ENCODE measurements around the gene PSTPIP1.

DNA sequence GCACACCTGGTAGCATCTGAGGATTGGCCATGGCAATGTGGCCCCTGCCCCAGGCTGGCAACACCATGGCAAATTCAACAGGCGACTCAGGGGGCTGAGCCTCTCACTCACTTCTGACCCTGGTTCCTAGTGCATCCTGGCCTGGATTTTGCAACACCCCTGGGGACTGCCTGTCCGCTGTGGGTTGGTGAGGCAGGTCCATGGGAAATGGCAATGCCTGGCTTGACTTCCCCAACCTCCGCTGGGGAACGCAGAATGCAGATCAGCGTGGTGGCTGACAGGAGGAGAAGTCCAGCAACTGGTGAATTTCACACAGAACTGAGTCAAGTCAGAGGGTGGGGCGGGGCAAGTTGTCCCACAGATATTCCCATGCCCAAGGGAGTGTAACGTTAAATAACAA lies 3.9 kb upstream of the PSTPIP1 start:
- TF ChIP-seq POLR2AphosphoS5 (IDR thresholded peaks at IDR 0.05) = no peak
- TF ChIP-seq, protein P1, sequence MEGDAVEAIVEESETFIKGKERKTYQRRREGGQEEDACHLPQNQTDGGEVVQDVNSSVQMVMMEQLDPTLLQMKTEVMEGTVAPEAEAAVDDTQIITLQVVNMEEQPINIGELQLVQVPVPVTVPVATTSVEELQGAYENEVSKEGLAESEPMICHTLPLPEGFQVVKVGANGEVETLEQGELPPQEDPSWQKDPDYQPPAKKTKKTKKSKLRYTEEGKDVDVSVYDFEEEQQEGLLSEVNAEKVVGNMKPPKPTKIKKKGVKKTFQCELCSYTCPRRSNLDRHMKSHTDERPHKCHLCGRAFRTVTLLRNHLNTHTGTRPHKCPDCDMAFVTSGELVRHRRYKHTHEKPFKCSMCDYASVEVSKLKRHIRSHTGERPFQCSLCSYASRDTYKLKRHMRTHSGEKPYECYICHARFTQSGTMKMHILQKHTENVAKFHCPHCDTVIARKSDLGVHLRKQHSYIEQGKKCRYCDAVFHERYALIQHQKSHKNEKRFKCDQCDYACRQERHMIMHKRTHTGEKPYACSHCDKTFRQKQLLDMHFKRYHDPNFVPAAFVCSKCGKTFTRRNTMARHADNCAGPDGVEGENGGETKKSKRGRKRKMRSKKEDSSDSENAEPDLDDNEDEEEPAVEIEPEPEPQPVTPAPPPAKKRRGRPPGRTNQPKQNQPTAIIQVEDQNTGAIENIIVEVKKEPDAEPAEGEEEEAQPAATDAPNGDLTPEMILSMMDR (IDR thresholded peaks at IDR 0.05; ENCODE audit: poor library complexity, severe bottlenecking) = no peak
- no peak for TF ChIP-seq EZH2 (IDR thresholded peaks at IDR 0.05; ENCODE audit: borderline replicate concordance, insufficient read depth, low read length, poor library complexity, severe bottlenecking)
- TF ChIP-seq RAD21 (conservative IDR thresholded peaks at IDR 0.05) = no peak
- no peak for TF ChIP-seq TAF1 (IDR thresholded peaks at IDR 0.05; ENCODE audit: low read depth)
- no peak for TF ChIP-seq EP300 (conservative IDR thresholded peaks at IDR 0.05; ENCODE audit: poor library complexity, severe bottlenecking)
- no peak for TF ChIP-seq SMC3 (conservative IDR thresholded peaks at IDR 0.05; ENCODE audit: poor library complexity)
- TF ChIP-seq, protein P2, sequence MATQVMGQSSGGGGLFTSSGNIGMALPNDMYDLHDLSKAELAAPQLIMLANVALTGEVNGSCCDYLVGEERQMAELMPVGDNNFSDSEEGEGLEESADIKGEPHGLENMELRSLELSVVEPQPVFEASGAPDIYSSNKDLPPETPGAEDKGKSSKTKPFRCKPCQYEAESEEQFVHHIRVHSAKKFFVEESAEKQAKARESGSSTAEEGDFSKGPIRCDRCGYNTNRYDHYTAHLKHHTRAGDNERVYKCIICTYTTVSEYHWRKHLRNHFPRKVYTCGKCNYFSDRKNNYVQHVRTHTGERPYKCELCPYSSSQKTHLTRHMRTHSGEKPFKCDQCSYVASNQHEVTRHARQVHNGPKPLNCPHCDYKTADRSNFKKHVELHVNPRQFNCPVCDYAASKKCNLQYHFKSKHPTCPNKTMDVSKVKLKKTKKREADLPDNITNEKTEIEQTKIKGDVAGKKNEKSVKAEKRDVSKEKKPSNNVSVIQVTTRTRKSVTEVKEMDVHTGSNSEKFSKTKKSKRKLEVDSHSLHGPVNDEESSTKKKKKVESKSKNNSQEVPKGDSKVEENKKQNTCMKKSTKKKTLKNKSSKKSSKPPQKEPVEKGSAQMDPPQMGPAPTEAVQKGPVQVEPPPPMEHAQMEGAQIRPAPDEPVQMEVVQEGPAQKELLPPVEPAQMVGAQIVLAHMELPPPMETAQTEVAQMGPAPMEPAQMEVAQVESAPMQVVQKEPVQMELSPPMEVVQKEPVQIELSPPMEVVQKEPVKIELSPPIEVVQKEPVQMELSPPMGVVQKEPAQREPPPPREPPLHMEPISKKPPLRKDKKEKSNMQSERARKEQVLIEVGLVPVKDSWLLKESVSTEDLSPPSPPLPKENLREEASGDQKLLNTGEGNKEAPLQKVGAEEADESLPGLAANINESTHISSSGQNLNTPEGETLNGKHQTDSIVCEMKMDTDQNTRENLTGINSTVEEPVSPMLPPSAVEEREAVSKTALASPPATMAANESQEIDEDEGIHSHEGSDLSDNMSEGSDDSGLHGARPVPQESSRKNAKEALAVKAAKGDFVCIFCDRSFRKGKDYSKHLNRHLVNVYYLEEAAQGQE (IDR thresholded peaks at IDR 0.05; ENCODE audit: borderline replicate concordance) = no peak

Data from neural cell (in vitro differentiated cells).